OCI-LY1 (cell line): ENCODE measurements around the gene RAPGEF1.

Source experiments
- CTCF ChIP-seq: fragments of 200-600 bp; sonication (generic), shearing (Covaris generic); IDR thresholded peaks from 2 replicates; pipeline ENCODE4 v1.5.1; 2017; ENCODE audit warnings: mild to moderate bottlenecking, antibody characterized with exemption, low read length, moderate library complexity, mixed read lengths
- EZH2 ChIP-seq: fragments of 200-600 bp; sonication (generic), shearing (Covaris generic); IDR thresholded peaks from 2 replicates; pipeline ENCODE4 v1.8.0; 2017; ENCODE audit warnings: borderline replicate concordance, mixed run types, mild to moderate bottlenecking, antibody characterized with exemption, low read length, moderate library complexity, mixed read lengths

- TF ChIP-seq CTCF (no peak), EZH2 (no peak)
Observed at GRCh38 chr9:131764568-131764967, 24.7 kb upstream of the RAPGEF1 start.
